IPS-20b (cell line): ENCODE measurements around the gene NOL9.
"Not testable (repeated sequence)": the region's sequence is repeated elsewhere in the genome, so short reads cannot be mapped to it uniquely, and the experiment has no call there.

Source experiments
- H3K27ac ChIP-seq: one replicate; pipeline ENCODE4 v1.5.1; 2013; ENCODE audit warnings: low read length
- H3K27me3 ChIP-seq: 2 replicates; pipeline ENCODE4 v1.6.1; 2013; ENCODE audit warnings: mild to moderate bottlenecking, low read length, inconsistent platforms; ENCODE audit not compliant: insufficient read depth
- H3K36me3 ChIP-seq: 2 replicates; pipeline ENCODE4 v1.6.1; 2013; ENCODE audit warnings: low read depth, mild to moderate bottlenecking, inconsistent platforms, low read length, moderate library complexity; ENCODE audit not compliant: insufficient read depth
- H3K4me1 ChIP-seq: 2 replicates; pipeline ENCODE4 v1.6.1; 2013; ENCODE audit warnings: mild to moderate bottlenecking, control low read depth, inconsistent platforms, low read length, moderate library complexity; ENCODE audit not compliant: insufficient read depth
- H3K4me3 ChIP-seq: 2 replicates; pipeline ENCODE4 v1.5.1; 2013; ENCODE audit warnings: mild to moderate bottlenecking, low read length, inconsistent platforms
- H3K9ac ChIP-seq: 2 replicates; pipeline ENCODE4 v1.6.1; 2013; ENCODE audit warnings: low read depth, mild to moderate bottlenecking, inconsistent platforms, low read length, moderate library complexity
- H3K9me3 ChIP-seq: 2 replicates; pipeline ENCODE4 v1.6.1; 2013; ENCODE audit warnings: mild to moderate bottlenecking, low read depth, low read length, inconsistent platforms; ENCODE audit not compliant: insufficient read depth

The NOL9 gene

GRCh38 chr1:6578624-6579373, 24.5 kb upstream of the NOL9 start:
- H3K9me3 ChIP-seq, result no peaks in the 10 kb centered on the region
- H3K4me1 ChIP-seq, result peaks cover 12% of the 10 kb centered on the region; the same call in 1 of the 2 replicates
- H3K27ac ChIP-seq, result no peak overlapping the region
- no peaks in the 10 kb centered on the region for H3K27me3 ChIP-seq
- peak overlapping the region; percentile 1; the same call in 1 of the 2 replicates for H3K9ac ChIP-seq
- peak overlapping the region; percentile 79; the same call in 1 of the 2 replicates for H3K4me3 ChIP-seq
- H3K36me3 ChIP-seq, result peaks cover 7% of the 10 kb centered on the region

GRCh38 chr1:6577831-6578525, 23.7 kb upstream of the NOL9 start:
- peaks cover 12% of the 10 kb centered on the region; the same call in 1 of the 2 replicates for H3K4me1 ChIP-seq
- H3K9me3 ChIP-seq, result no peaks in the 10 kb centered on the region
- H3K9ac ChIP-seq, result no peak overlapping the region
- H3K27ac ChIP-seq, result no peak overlapping the region
- H3K27me3 ChIP-seq, result no peaks in the 10 kb centered on the region
- H3K36me3 ChIP-seq, result peaks cover 7% of the 10 kb centered on the region
- H3K4me3 ChIP-seq, result no peak overlapping the region

GRCh38 chr1:6574818-6575217, 20.5 kb upstream of the NOL9 start:
- H3K36me3 ChIP-seq, result no peaks in the 10 kb centered on the region
- H3K9me3 ChIP-seq, result no peaks in the 10 kb centered on the region
- no peak overlapping the region for H3K4me3 ChIP-seq
- H3K9ac ChIP-seq, result no peak overlapping the region
- H3K27ac ChIP-seq, result no peak overlapping the region
- peaks cover 9% of the 10 kb centered on the region; the same call in 1 of the 2 replicates for H3K27me3 ChIP-seq
- H3K4me1 ChIP-seq, result peaks cover 5% of the 10 kb centered on the region; the same call in 1 of the 2 replicates

- Histone ChIP-seq H3K27ac (no peak overlapping the region), H3K4me3 (no peak overlapping the region), H3K4me1 (peaks cover 4% of the 10 kb centered on the region; the same call in 1 of the 2 replicates), H3K27me3 (peaks cover 15% of the 10 kb centered on the region; the same call in 1 of the 2 replicates), H3K9ac (no peak overlapping the region), H3K9me3 (no peaks in the 10 kb centered on the region), H3K36me3 (no peaks in the 10 kb centered on the region)
Measured at GRCh38 chr1:6574025-6574620, 19.8 kb upstream of the NOL9 start.

- Histone ChIP-seq H3K27ac (no peak overlapping the region), H3K9me3 (no peaks in the 10 kb centered on the region), H3K9ac (no peak overlapping the region), H3K4me1 (no peaks in the 10 kb centered on the region), H3K36me3 (no peaks in the 10 kb centered on the region), H3K27me3 (peaks cover 15% of the 10 kb centered on the region; the same call in 1 of the 2 replicates), H3K4me3 (no peak overlapping the region)
Measured at GRCh38 chr1:6572653-6573383, 18.5 kb upstream of the NOL9 start.

GRCh38 chr1:6570987-6571386, 16.7 kb upstream of the NOL9 start:
- H3K9me3 ChIP-seq, result no peaks in the 10 kb centered on the region
- no peaks in the 10 kb centered on the region for H3K36me3 ChIP-seq
- H3K4me3 ChIP-seq, result no peak overlapping the region
- H3K9ac ChIP-seq, result no peak overlapping the region
- H3K4me1 ChIP-seq, result no peaks in the 10 kb centered on the region
- no peak overlapping the region for H3K27ac ChIP-seq
- peaks cover 19% of the 10 kb centered on the region for H3K27me3 ChIP-seq

- Histone ChIP-seq H3K4me3 (no peak overlapping the region), H3K27me3 (peaks cover 28% of the 10 kb centered on the region), H3K27ac (no peak overlapping the region), H3K4me1 (no peaks in the 10 kb centered on the region), H3K9ac (no peak overlapping the region), H3K9me3 (no peaks in the 10 kb centered on the region), H3K36me3 (no peaks in the 10 kb centered on the region)
Measured at GRCh38 chr1:6570100-6570499, 15.8 kb upstream of the NOL9 start.

GRCh38 chr1:6569033-6569432, 14.7 kb upstream of the NOL9 start:
- Histone ChIP-seq H3K4me3 (no peak overlapping the region), H3K4me1 (no peaks in the 10 kb centered on the region), H3K36me3 (no peaks in the 10 kb centered on the region), H3K27ac (no peak overlapping the region), H3K9me3 (no peaks in the 10 kb centered on the region), H3K27me3 (peaks cover 38% of the 10 kb centered on the region), H3K9ac (no peak overlapping the region)

- Histone ChIP-seq H3K9ac (no peak overlapping the region), H3K4me1 (no peaks in the 10 kb centered on the region), H3K9me3 (no peaks in the 10 kb centered on the region), H3K4me3 (no peak overlapping the region), H3K27ac (no peak overlapping the region), H3K36me3 (no peaks in the 10 kb centered on the region), H3K27me3 (peaks cover 26% of the 10 kb centered on the region)
Measured at GRCh38 chr1:6560267-6560666, 6.0 kb upstream of the NOL9 start.

GRCh38 chr1:6559161-6559560, 4.8 kb upstream of the NOL9 start:
- not testable (repeated sequence) for H3K9ac ChIP-seq, H3K4me1 ChIP-seq, H3K36me3 ChIP-seq, H3K27ac ChIP-seq, H3K9me3 ChIP-seq, H3K4me3 ChIP-seq
- H3K27me3 ChIP-seq, result peaks cover 14% of the 10 kb centered on the region

- H3K9ac ChIP-seq, result no peak overlapping the region
- H3K27ac ChIP-seq, result no peak overlapping the region
- no peaks in the 10 kb centered on the region for H3K27me3 ChIP-seq
- H3K9me3 ChIP-seq, result no peaks in the 10 kb centered on the region
- no peaks in the 10 kb centered on the region for H3K36me3 ChIP-seq
- peaks cover 8% of the 10 kb centered on the region; the same call in 1 of the 2 replicates for H3K4me1 ChIP-seq
- H3K4me3 ChIP-seq, result no peak overlapping the region
Measured at GRCh38 chr1:6557597-6557996, 3.3 kb upstream of the NOL9 start.
